ENCODE data around the gene SLIT3. TPM values are rescaled to one million over a fixed set of nuclear protein-coding genes. Genes with fewer than 3 reads are reported as not detected.

SLIT3 gene
- total RNA-seq, 4 donors from 2014 or later: 0.72 to 37.4 (median 5.3) TPM

DNA sequence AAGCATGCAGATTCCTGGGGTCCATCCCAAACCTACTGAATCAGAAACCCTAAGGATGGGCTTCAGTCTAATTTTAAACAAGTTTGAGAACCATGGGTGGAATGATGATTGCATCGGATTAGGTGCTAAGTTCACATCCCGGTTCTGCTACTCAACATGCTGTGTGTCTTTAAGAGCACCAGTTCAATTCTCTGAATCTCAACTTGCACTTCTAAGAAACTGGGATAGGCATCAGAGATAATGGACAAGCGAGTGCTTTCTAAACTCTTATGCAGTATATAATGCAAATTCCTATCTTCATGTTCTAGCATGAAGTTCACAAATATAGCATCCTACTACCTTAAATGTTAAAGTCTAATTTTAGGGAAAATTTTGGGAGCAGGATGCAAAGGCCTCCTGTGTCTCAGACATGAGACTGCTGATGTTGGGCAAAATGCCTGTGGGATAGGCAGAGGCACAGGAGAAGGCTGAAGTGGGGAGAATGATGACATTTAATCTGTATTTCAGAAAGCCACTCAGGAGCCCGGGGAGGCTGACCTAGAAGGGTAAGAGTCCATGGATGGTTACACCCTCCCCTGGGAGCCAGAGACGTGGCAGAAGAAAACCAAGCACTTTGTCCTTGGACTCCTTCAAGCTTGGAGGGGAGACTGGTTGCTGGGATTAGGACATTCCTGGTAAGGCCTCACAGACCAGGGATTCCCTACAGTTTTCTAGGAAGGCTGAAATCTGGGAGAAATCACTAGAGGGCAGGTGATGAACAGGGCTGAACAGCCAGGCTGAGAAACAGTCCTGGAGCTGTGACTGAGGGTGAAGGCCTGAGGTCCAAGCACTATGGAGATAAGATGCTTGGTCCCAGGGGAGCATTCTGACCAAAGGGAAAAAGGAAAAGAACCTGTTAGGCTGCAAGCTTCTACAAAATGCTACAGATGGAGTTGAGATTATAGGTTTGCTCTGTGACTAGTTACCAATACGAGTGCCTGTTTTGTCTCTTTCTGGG is 409.8 kb downstream of the SLIT3 start:
- intact Hi-C loops (cut with DNase I): no loop called here
- Histone ChIP-seq H3K4me1 (no peaks in the 10 kb centered on the region), H3K36me3 (no peaks in the 10 kb centered on the region), H3K27me3 (peaks cover 0 to 33% (median 0%) of the 10 kb centered on the region in 4 donors), H3K4me3 (no peak overlapping the region), H3K27ac (no peak overlapping the region), H3K9me3 (no peaks in the 10 kb centered on the region)
- 62 to 68% methylated on average over 6 of the region's 6 CpGs for WGBS, 2 donors
- no peak for TF ChIP-seq POLR2A (IDR thresholded peaks at IDR 0.05)
- TF ChIP-seq, protein P1, sequence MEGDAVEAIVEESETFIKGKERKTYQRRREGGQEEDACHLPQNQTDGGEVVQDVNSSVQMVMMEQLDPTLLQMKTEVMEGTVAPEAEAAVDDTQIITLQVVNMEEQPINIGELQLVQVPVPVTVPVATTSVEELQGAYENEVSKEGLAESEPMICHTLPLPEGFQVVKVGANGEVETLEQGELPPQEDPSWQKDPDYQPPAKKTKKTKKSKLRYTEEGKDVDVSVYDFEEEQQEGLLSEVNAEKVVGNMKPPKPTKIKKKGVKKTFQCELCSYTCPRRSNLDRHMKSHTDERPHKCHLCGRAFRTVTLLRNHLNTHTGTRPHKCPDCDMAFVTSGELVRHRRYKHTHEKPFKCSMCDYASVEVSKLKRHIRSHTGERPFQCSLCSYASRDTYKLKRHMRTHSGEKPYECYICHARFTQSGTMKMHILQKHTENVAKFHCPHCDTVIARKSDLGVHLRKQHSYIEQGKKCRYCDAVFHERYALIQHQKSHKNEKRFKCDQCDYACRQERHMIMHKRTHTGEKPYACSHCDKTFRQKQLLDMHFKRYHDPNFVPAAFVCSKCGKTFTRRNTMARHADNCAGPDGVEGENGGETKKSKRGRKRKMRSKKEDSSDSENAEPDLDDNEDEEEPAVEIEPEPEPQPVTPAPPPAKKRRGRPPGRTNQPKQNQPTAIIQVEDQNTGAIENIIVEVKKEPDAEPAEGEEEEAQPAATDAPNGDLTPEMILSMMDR (IDR thresholded peaks at IDR 0.05): no peak
- no peak for DNase-seq

DNA sequence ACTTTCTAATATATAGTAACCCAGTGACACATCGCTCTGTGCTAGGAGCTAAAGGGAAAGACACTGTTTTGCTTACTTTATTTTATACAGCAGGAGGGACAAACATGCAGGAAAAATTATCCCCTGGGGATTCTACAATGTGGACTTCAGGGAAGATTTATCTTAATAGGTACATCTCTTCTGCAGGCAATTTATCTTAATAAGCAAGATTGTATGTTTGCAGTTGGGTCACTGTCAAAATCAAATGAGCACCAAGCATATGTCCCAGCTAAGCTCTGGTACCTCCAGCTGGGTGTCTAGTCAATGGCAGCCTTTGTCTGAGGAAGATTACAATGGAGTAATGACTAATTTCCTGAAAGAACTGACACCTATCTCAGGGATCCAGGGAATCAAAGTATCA is 411.9 kb downstream of the SLIT3 start:
- 80 to 100% methylated on average over 1 of the region's 1 CpG for WGBS, 2 donors
- no peak overlapping the region for H3K27ac ChIP-seq
- TF ChIP-seq, protein P1 (IDR thresholded peaks at IDR 0.05): no peak
- no peak for TF ChIP-seq POLR2A (IDR thresholded peaks at IDR 0.05)
- peaks cover 0 to 22% (median 0%) of the 10 kb centered on the region in 4 donors for H3K27me3 ChIP-seq
- peaks cover 0 to 6% (median 0%) of the 10 kb centered on the region in 3 donors for H3K4me1 ChIP-seq
- H3K4me3 ChIP-seq: no peak overlapping the region
- no peak for DNase-seq
- no peaks in the 10 kb centered on the region for H3K9me3 ChIP-seq
- no peaks in the 10 kb centered on the region for H3K36me3 ChIP-seq
- intact Hi-C loops (cut with DNase I): no loop called here

DNA sequence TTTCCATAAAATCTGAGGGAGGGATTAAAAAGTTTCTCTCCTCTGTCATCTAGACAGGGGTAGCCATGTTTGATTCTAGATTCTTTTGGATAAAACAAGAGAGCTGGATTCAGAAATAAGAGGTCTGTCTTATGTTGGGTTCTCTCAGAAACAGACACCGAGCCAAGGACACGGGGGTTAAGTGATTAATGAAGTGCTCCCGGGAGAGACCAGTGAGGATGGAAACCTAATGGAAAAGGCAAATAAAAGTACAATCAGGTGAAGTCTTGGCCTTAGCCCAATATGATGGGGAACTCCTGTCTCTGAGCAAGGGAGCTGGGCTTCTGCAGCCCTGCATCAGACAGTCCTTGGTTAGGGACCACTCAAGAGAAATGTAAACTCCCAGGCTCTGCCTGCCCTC is 413.0 kb downstream of the SLIT3 start:
- H3K4me3 ChIP-seq: no peak overlapping the region
- H3K4me1 ChIP-seq: peaks cover 0 to 6% (median 0%) of the 10 kb centered on the region in 3 donors
- H3K27me3 ChIP-seq: peaks cover 0 to 25% (median 0%) of the 10 kb centered on the region in 4 donors
- no peak for DNase-seq
- intact Hi-C loops (cut with DNase I): no loop called here
- H3K36me3 ChIP-seq: no peaks in the 10 kb centered on the region
- 70 to 78% methylated on average over 3 of the region's 3 CpGs for WGBS, 2 donors
- TF ChIP-seq, protein P1 (IDR thresholded peaks at IDR 0.05): no peak
- no peak for TF ChIP-seq POLR2A (IDR thresholded peaks at IDR 0.05)
- H3K27ac ChIP-seq: no peak overlapping the region
- no peaks in the 10 kb centered on the region for H3K9me3 ChIP-seq

DNA sequence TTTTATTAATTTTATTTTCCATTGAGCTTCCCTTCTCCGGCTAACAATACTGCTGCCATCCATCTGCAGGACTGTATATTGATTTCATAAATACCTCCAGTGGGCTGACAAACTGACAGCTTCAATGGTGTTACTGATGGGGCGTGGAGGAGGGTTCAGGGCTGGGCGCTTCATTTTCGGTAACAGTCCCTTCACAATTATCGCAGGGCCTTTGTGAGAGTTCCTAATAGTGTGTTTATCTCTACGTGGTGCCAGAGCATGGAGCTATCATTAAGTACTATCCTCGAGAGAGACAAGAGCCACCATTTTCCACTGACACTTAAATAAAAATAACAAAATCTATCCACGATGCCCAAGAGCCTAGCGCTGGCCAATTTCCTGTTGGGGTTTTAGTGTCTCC is 414.8 kb downstream of the SLIT3 start:
- TF ChIP-seq POLR2A (IDR thresholded peaks at IDR 0.05): no peak
- TF ChIP-seq, protein P1 (IDR thresholded peaks at IDR 0.05): no peak
- no peaks in the 10 kb centered on the region for H3K36me3 ChIP-seq
- H3K9me3 ChIP-seq: no peaks in the 10 kb centered on the region
- H3K27ac ChIP-seq: no peak overlapping the region
- peaks cover 0 to 6% (median 0%) of the 10 kb centered on the region in 3 donors for H3K4me1 ChIP-seq
- intact Hi-C loops (cut with DNase I): no loop called here
- DNase-seq: no peak
- H3K4me3 ChIP-seq: no peak overlapping the region
- 70 to 73% methylated on average over 9 of the region's 9 CpGs for WGBS, 2 donors
- H3K27me3 ChIP-seq: peaks cover 0 to 29% (median 0%) of the 10 kb centered on the region in 4 donors
